CD4-positive, alpha-beta T cell treated with Interferon gamma for 1 hour (primary cell): Measurements from ENCODE around the gene NBEAL2.

Source experiments
- DNase-seq: peaks from one replicate; pipeline ENCODE4 v3.0.0-alpha.2; 2020

Gene NBEAL2, protein sequence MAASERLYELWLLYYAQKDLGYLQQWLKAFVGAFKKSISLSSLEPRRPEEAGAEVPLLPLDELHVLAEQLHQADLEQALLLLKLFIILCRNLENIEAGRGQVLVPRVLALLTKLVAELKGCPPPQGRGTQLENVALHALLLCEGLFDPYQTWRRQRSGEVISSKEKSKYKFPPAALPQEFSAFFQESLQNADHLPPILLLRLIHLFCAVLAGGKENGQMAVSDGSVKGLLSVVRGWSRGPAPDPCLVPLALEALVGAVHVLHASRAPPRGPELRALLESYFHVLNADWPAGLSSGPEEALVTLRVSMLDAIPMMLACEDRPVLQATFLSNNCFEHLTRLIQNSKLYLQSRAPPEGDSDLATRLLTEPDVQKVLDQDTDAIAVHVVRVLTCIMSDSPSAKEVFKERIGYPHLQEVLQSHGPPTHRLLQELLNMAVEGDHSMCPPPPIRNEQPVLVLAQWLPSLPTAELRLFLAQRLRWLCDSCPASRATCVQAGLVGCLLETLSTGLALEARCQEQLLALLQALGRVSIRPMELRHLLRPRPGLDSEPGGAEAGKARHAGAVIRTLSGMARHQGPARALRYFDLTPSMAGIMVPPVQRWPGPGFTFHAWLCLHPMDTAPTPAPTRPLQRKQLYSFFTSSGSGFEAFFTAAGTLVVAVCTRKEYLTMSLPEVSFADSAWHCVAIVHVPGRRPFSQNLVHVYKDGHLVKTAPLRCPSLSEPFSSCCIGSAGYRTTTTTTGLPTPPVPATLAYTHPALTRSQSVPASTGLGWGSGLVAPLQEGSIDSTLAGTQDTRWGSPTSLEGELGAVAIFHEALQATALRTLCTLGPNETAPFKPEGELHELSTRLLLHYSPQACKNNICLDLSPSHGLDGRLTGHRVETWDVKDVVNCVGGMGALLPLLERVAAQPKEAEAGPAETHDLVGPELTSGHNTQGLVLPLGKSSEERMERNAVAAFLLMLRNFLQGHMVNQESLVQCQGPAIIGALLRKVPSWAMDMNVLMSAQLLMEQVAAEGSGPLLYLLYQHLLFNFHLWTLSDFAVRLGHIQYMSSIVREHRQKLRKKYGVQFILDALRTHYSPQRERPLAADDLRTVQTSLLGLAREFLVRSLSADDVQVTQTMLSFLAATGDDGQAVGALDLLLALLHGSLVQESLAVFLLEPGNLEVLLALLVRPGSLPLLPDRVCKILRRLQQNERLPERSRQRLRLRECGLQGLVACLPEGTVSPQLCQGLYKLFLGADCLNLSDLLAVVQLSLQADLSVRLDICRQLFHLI (N-terminal part only)

GRCh38 chr3:46978985-46979944 is at the start of gene NBEAL2:
TSS of gene NBEAL2 (plus strand) at chr3:46979666. CDS start at chr3:46979862, 196 bp downstream.
- DNase-seq: peak; percentile 96

- DNase-seq: peak; percentile 39
These were observed 49.1 kb upstream of the NBEAL2 start for GRCh38 chr3:46930166-46930944.

- DNase-seq: no peak
These were observed 48.5 kb upstream of the NBEAL2 start for GRCh38 chr3:46930945-46931403.

- DNase-seq: no peak
These were observed 47.7 kb upstream of the NBEAL2 start for GRCh38 chr3:46931631-46932331.

GRCh38 chr3:46932455-46933225 is 46.8 kb upstream of the NBEAL2 start:
- no peak for DNase-seq

DNA sequence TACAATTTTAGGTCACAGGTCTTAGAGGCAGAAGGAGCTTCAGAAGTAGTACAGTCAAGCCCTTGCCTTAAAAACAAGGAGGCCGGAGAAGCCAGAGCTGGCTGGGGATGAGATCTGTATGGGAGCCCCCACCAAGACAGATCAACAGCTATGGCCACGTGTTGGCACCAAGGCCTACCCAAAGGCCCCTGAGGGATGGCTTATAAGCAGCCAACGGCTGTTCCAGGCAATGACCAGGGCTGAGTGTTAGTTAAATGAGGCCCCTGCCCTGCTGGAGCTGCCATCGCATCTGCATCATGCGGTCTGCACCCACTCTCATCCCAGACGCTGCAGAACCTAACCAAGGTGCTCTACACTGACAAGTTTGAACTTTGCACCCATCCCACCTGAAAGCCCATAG is 46.2 kb upstream of the NBEAL2 start:
- no peak for DNase-seq

DNA sequence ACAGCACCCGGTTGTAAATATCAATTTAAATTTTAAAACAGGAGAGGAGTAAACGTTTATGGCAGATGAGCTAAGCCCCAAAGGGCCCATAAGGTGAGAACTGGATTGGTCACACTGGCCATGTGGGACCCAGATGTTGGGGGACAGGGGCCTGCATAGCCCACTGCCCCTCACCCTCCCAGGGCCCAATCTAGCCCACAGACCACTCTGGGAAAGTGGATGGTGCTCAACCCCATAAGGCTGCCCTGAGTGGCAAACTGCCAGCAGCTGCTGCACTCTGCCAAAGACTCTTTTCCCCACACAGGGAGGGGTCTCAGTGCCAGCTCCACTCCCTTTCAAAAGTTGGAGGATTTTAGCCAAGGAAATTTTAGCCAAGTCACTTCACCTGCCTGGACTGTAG is 45.4 kb upstream of the NBEAL2 start:
- no peak for DNase-seq

DNA sequence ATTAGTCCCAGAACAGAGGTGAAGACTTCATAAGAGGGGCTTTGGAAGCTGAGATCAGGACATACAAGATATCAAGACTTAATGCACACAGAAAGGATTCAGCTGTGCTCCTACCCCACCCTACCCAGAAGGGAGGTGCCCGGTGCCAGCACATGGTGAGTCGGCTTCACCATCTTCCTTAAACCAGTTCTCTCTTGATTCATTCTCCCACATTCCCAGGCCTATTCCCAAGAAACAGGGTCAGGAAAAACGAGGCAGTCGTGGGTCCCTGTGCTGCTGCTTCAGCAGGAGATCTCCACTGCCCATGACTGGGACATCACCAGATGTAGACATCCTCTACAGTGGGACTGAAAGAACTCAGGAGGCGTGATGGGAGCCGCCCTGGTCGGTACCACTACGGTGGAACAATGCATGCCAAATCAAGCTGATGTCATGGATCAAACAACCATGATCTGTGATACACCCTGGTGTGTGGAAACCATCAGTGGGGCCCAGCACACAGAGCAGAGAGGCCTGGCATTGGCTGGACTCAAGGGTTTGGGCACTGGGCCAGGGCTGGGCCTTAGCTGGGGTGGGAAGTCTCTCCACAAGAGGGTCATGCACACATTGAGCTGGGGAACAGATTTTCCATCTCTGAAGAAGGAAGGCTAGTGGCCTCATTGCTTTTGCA is 44.8 kb upstream of the NBEAL2 start:
- DNase-seq: no peak

DNA sequence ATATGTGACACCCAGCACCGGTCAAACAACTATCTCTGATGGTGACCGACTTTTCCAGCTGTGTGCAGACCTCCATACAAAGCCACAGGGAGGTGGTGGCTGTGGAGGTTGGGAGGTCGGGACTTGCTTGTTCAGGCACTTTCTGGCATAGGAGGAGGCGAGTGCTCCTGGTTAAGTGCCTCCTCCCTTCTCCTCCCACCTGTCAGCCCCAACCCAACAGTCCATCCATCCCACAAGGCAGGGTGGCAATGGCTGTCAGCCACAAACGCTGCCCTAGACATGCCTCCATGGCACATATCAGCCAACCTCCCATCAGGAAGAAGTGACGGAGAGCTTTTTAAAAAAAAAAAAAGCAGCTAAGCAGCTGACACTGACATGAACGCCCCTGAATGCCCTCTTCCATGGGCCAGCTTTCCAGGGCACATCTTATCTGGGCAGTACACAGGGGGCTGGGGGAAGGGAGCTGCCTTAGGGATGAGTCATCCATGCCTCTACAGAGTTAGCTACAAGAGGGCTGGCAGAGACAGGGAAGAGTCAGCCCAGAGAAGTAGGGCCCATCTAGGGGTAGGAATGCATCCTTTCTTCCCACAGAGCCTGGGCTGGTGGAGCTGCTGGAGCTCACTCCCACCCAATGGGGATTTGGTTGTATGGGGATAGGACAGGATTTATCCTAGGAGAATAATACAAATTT is 44.2 kb upstream of the NBEAL2 start:
- DNase-seq: no peak

DNA sequence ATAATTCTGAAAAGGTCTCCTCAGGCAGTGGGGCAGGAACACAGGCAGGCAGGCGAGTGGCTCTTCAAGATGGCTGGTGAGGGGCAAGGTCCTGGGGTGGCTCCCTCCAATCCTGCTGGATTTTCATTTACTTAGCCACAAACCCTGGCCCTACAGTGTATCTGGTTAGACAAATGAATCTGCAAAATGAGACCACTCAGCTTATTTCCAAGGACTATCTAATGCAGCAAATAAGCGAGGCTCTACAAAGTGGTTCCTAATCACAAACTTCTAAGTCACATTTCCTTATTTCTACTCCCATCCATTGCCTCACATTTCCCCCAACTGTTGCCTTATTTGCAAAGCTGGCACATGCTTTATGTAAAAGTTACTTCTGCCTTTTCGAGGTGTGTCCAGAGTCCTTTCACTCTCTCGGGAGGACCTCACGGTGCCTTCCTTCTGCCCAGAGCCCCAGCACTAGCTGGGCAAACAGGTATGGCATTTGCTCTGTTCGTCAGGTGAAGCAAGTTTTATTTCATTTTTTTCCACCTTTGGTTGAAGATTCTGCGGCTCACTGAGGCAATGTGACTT is 43.4 kb upstream of the NBEAL2 start:
- DNase-seq: no peak

DNA sequence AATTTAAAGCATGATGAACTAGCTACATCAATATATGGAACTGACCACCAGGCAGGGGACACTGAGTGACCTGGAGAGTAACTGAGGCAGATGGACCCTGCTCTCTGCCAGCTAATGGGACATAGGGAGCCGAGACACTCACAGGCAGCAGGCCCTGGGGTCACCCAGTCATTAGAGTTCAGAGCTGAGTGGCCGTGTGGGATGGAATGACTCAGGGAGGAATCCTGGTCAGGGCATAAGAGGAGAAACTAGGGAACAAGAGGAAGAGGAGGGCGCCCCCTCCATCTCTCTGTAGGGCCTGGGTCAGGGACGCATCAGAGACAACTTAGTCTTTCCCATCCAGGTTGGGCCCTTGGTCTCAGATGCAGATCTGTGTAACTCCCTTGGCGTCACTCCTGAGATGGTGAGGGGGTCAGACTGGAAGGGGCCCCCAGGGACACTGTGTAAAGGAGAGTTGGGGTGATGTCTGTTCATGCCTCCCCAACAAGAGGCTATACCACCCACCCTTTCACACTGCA is 42.7 kb upstream of the NBEAL2 start:
- no peak for DNase-seq

- DNase-seq: no peak
These were observed 41.3 kb upstream of the NBEAL2 start for GRCh38 chr3:46938118-46938517.

DNA sequence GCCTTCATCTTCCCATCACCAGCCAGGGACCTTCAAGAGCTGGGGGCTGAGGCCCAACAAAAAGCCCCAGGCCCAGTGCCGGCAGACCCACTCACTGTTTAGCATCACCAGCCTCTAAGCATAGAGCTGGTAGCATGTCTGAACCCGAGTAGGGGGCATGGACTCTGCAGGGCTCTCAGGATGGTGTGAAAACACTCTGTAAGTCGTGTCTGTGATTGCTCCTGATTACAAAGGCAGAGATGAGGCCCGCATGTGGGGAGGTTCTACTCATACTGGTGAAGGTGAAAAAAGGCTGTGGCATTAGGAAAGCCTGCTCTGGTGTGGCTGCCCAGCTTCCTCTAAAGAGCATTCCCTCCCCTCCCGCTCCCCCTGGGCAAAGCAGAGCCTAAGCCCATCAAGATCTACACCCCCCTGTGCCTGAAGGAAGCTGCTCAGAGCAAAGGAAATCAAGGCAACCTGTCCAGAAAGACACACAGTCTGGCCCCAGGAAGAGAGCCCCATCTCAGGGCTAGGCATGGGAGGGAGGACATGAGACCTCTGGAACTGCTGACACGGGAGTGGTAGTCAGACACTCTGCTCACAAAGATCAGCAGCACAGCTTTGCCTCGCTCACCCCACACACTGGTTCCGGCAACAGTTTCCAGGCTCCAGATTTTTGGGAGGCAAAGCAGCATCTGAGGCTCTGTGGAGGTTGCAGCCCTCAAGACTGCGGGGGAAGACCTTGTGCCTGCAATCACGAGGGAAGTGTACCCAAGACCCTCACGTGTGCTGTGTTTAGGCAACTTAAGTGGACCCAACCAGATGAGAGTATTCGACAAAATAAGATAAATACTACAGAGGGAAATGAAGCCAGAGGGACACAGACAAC is 39.7 kb upstream of the NBEAL2 start:
- no peak for DNase-seq

DNA sequence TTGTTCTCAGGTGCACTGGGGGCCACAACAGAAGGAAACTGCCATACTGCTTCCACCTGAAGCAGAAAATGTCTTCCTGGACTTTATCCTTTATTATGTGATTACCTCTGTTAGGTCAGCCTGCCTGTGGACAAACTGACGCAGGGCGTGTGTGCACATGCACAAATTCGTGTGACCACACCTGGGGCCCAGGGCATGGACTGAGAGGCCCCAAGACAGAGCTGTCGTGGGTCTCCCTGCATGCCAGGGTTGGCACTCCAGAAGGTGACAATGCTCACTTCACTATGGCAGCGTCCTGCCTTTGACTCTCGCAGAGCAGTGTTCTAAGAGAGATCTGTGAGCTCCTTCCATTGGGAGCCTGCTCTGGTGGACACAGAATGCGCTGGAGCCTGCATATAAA is 37.4 kb upstream of the NBEAL2 start:
- DNase-seq: no peak

DNA sequence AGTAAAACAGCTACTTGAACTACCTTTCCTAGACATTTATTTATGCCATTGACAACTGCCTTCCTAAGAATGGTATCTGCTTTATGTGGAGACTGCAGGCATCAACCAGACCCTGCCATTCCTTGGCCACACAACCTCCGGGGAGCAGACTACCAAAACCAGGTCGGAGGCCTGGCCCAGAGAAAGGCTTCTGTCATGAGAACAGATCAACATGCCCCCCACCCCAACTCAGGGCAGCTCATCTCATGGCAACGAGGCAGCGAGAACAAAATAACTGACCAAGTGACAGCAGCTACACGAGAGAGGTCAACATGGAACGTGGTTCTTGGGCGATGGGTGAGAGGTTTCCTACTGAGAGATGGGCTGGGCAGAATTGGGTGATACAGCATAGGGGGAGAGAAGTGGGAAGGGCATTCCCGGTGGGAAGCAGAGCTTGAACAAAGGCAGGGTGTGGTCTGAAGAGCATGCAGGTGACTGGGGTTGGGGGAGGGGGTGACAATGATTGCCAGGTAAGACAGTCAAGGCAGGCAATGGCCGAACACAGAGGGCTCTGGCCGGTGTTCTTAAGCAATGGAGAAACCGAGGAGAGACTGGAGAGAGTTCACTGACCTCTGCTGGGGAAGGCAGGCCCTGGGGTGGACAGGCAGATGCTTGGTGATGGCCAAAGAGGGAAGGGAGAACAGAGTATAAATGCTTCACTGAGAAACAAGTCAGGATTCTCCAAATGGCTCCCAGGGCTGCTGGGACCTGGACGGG is 36.8 kb upstream of the NBEAL2 start:
- no peak for DNase-seq
